Activated CD4-positive, alpha-beta T cell treated with anti-CD3 and anti-CD28 coated beads for 36 hours (primary cell): ENCODE results near the gene NT5C3B. TPM values are rescaled to one million over a fixed set of nuclear protein-coding genes. Genes with fewer than 3 reads are reported as not detected.

Experiments used
- ATAC-seq: fragments of 200-7000 bp; cut with Tn5 transposase; one replicate; pipeline ENCODE4 v1.10.0; 2021; ENCODE audit warnings: mild to moderate bottlenecking, moderate library complexity
- CTCF ChIA-PET: fragments of 350-600 bp; sonication (Branson Sonifier 250); formaldehyde crosslinking; loops from one replicate; lab custom pipeline; 2021; ENCODE audit warnings: antibody characterized with exemption; lab: Charles Lee
- POLR2A ChIA-PET: fragments of 350-600 bp; sonication (Branson Sonifier 250); formaldehyde crosslinking; loops from one replicate; lab custom pipeline; 2021; ENCODE audit warnings: antibody characterized with exemption, inconsistent platforms; lab: Charles Lee
- DNase-seq: peaks from one replicate; pipeline ENCODE4 v3.0.0-alpha.2; 2020
- H3K27ac Mint-ChIP-seq: one replicate; pipeline ENCODE4 v1.8.0; 2021; ENCODE audit warnings: mixed read lengths
- H3K27me3 Mint-ChIP-seq: one replicate; pipeline ENCODE4 v1.8.0; 2021; ENCODE audit warnings: mixed read lengths
- H3K36me3 Mint-ChIP-seq: one replicate; pipeline ENCODE4 v1.8.0; 2021; ENCODE audit warnings: low read depth, mixed read lengths
- H3K4me1 Mint-ChIP-seq: one replicate; pipeline ENCODE4 v1.8.0; 2021; ENCODE audit warnings: mixed read lengths
- H3K4me3 Mint-ChIP-seq: one replicate; pipeline ENCODE4 v1.8.0; 2021; ENCODE audit warnings: mild to moderate bottlenecking, moderate library complexity, mixed read lengths
- H3K9me3 Mint-ChIP-seq: one replicate; pipeline ENCODE4 v1.8.0; 2021; ENCODE audit warnings: low read depth, mixed read lengths
- intact Hi-C, 2 experiments: fragments of 100-400 bp; cut with DNase I in 1 of 2; cut with micrococcal nuclease in 1 of 2; formaldehyde crosslinking; loops; one replicate each; pipeline versions ENCODE4 v1.14.2 to v1.15.1; 2022 to 2024; cut with DNase I, micrococcal nuclease
- total RNA-seq, 2 experiments: library from RNA; stranded (reverse); gene quantifications; one replicate each; pipeline ENCODE4 v1.2.3, GENCODE V29; 2021

NT5C3B gene
- total RNA-seq, 2 experiments from 2014 or later, result 37.5 to 46.9 TPM

- Mint-ChIP-seq H3K27me3 (peaks cover 3% of the 10 kb centered on the region), H3K36me3 (no peaks in the 10 kb centered on the region), H3K4me3 (no peak overlapping the region), H3K27ac (no peak overlapping the region), H3K9me3 (no peaks in the 10 kb centered on the region), H3K4me1 (no peaks in the 10 kb centered on the region)
- CTCF ChIA-PET, result interaction anchor here (0.6 to 1.2 kb wide), 2 partner anchors 57 to 71 kb away, joined by 4 to 5 read pairs; no protein-coding TSS in a partner anchor
- POLR2A ChIA-PET, result no interaction called here
- intact Hi-C loops, result no loop called here
- ATAC-seq (no peak), DNase-seq (no peak)
Measured at GRCh38 chr17:41794540-41794975, 41.5 kb downstream of the NT5C3B start.

- intact Hi-C loops, result no loop called here
- ChIA-PET CTCF (interaction anchor here (0.6 to 1.2 kb wide), 2 partner anchors 56 to 70 kb away, joined by 4 to 5 read pairs; no protein-coding TSS in a partner anchor), POLR2A (no interaction called here)
- H3K27me3 Mint-ChIP-seq, result peaks cover 3% of the 10 kb centered on the region
- ATAC-seq, result no peak
- DNase-seq, result no peak
- H3K4me1 Mint-ChIP-seq, result peaks cover 2% of the 10 kb centered on the region
- no peak overlapping the region for H3K27ac Mint-ChIP-seq
- no peaks in the 10 kb centered on the region for H3K9me3 Mint-ChIP-seq
- no peaks in the 10 kb centered on the region for H3K36me3 Mint-ChIP-seq
- no peak overlapping the region for H3K4me3 Mint-ChIP-seq
Measured at GRCh38 chr17:41793784-41794539, 42.1 kb downstream of the NT5C3B start.

- Mint-ChIP-seq H3K27ac (no peak overlapping the region), H3K4me3 (no peak overlapping the region), H3K9me3 (no peaks in the 10 kb centered on the region), H3K4me1 (peaks cover 10% of the 10 kb centered on the region), H3K36me3 (no peaks in the 10 kb centered on the region), H3K27me3 (peaks cover 3% of the 10 kb centered on the region)
- ChIA-PET POLR2A (no interaction called here), CTCF (interaction anchor here (0.6 to 1.2 kb wide), 4 partner anchors 9 to 339 kb away, joined by 3 to 5 read pairs (median 4); no protein-coding TSS in a partner anchor)
- intact Hi-C loops, result no loop called here
- ATAC-seq (peak; percentile 84), DNase-seq (peak; percentile 53)
Measured at GRCh38 chr17:41792845-41793783, 42.9 kb downstream of the NT5C3B start.

GRCh38 chr17:41787021-41787418, 49.0 kb downstream of the NT5C3B start:
- Mint-ChIP-seq H3K4me1 (peaks cover 17% of the 10 kb centered on the region), H3K36me3 (no peaks in the 10 kb centered on the region), H3K27ac (no peak overlapping the region), H3K9me3 (no peaks in the 10 kb centered on the region), H3K4me3 (peak overlapping the region; percentile 44), H3K27me3 (peaks cover 22% of the 10 kb centered on the region)
- ChIA-PET CTCF (interaction anchor here (0.6 to 2.1 kb wide), 7 partner anchors 9 to 323 kb away, joined by 3 to 13 read pairs (median 5); partner anchors contain the start of gene P3H4), POLR2A (interaction anchor here (0.7 to 0.8 kb wide), 2 partner anchors 131 to 193 kb away, joined by 3 read pairs; no protein-coding TSS in a partner anchor)
- intact Hi-C loops, result loop anchor here in 1 of 2 experiments (1.0 to 2.0 kb wide), 2 partner anchors 78 to 131 kb away; partner anchors contain the start of genes ACLY and KLHL11
- ATAC-seq (no peak), DNase-seq (no peak)

DNA sequence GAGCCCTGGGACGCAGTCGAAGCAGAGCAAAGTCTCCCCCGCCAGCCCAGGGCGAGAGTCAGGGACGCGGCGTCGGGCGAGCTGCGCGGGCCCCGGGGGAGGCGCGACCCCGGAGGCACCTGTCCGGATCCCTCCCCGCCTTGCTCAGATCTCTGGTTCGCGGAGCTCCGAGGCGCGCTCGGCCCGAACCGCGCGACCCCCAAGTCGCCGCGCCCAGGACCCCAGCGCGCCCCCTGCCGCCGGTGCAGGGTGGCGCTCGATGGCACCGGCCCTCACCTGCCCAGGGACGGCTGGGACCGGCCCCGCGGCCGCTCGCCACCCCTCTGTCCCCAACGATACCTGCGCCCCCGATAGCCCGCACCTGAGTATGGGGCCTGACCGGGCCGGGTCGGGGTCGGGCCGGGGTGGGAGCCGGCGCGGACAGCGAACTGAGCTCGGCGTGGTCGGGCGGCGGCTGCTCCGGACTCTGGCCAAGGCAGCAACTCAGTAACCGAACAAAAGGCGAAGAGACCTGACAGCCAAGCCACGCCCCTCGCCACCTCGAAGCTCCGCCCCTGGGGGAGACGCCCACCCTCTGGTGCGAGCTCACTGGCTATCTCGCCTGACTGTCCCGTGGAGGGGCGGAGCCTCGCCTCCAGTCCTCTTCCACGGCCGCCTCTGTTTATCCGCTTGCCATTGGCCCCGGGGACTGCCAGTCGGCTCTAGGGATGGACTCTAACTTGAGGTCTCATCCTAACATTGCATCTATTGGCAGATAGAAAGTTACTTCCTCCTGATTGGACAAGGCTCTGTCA, 49.6 kb downstream of the NT5C3B start, which contains the start of gene JUP:
Gene JUP, minus strand, starts transcription at position 485 of the 794 bp plus-strand sequence. CDS start 14,857 bp downstream, outside the sequence.
- ATAC-seq (peak; percentile 99), DNase-seq (peak; percentile 96)
- ChIA-PET CTCF (interaction anchor here (0.6 to 2.1 kb wide), 10 partner anchors 9 to 323 kb away, joined by 3 to 13 read pairs (median 4); partner anchors contain the start of gene P3H4), POLR2A (interaction anchor here (0.6 to 1.0 kb wide), 4 partner anchors 25 to 132 kb away, joined by 3 to 5 read pairs (median 3); partner anchors contain the start of genes EIF1 and P3H4)
- H3K27ac Mint-ChIP-seq, result no peak within 1 kb of the TSS
- peaks cover 17% of the 10 kb centered on the region for H3K4me1 Mint-ChIP-seq
- H3K4me3 Mint-ChIP-seq, result peak within 1 kb of the TSS; percentile 44
- H3K27me3 Mint-ChIP-seq, result peaks cover 22% of the 10 kb centered on the region
- H3K9me3 Mint-ChIP-seq, result no peaks in the 10 kb centered on the region
- intact Hi-C loops, result loop anchor here in 1 of 2 experiments (1.0 to 2.0 kb wide), 2 partner anchors 78 to 132 kb away; partner anchors contain the start of genes ACLY and KLHL11
- H3K36me3 Mint-ChIP-seq, result no peaks in the 10 kb centered on the region

DNA sequence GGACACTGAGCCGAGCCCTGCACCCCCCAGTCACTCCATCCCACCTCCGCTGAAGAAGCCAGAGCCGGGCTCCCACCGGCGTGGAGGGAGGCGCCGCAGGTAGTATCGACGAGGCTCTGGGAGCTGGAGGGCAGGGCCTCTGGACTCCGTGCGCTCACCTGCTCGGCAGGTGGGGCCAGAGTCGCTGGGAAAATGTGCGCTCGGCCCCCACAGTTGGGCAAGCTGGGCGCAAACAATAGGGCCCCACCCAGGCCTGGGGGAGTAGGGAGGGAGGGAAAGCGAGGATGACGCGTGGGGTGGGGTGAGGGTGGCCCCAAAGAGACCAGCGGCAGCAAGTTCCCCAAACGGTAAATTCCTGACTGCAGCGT, 50.2 kb downstream of the NT5C3B start:
- H3K27ac Mint-ChIP-seq, result no peak overlapping the region
- no peaks in the 10 kb centered on the region for H3K36me3 Mint-ChIP-seq
- H3K4me1 Mint-ChIP-seq, result peaks cover 17% of the 10 kb centered on the region
- CTCF ChIA-PET, result interaction anchor here (0.7 to 2.1 kb wide), 7 partner anchors 8 to 137 kb away, joined by 3 to 13 read pairs (median 3); partner anchors contain the start of gene P3H4
- intact Hi-C loops, result loop anchor here in 1 of 2 experiments (2.0 kb wide), 1 partner anchor 79 kb away; the partner anchor contains the start of gene KLHL11
- DNase-seq (no peak), ATAC-seq (no peak)
- no peak overlapping the region for H3K4me3 Mint-ChIP-seq
- H3K9me3 Mint-ChIP-seq, result no peaks in the 10 kb centered on the region
- H3K27me3 Mint-ChIP-seq, result peaks cover 22% of the 10 kb centered on the region
- POLR2A ChIA-PET, result interaction anchor here (0.9 to 1.0 kb wide), 2 partner anchors 98 to 109 kb away, joined by 3 to 5 read pairs; partner anchors contain the start of gene EIF1

GRCh38 chr17:41785091-41785858, 50.8 kb downstream of the NT5C3B start:
- intact Hi-C loops, result no loop called here
- DNase-seq (no peak), ATAC-seq (no peak)
- Mint-ChIP-seq H3K36me3 (no peaks in the 10 kb centered on the region), H3K4me1 (peaks cover 17% of the 10 kb centered on the region), H3K27me3 (peaks cover 18% of the 10 kb centered on the region), H3K27ac (no peak overlapping the region), H3K9me3 (no peaks in the 10 kb centered on the region), H3K4me3 (no peak overlapping the region)
- POLR2A ChIA-PET, result interaction anchor here (1.0 kb wide), 1 partner anchor 110 kb away, joined by 3 read pairs; no protein-coding TSS in a partner anchor
- CTCF ChIA-PET, result interaction anchor here (0.6 to 2.1 kb wide), 5 partner anchors 15 to 137 kb away, joined by 3 to 6 read pairs (median 4); partner anchors contain the start of gene P3H4

GRCh38 chr17:41784207-41784744, 51.8 kb downstream of the NT5C3B start:
- no peak for ATAC-seq
- Mint-ChIP-seq H3K27ac (no peak overlapping the region), H3K9me3 (no peaks in the 10 kb centered on the region), H3K27me3 (peaks cover 18% of the 10 kb centered on the region), H3K36me3 (no peaks in the 10 kb centered on the region), H3K4me1 (peaks cover 17% of the 10 kb centered on the region), H3K4me3 (no peak overlapping the region)
- CTCF ChIA-PET, result interaction anchor here (0.6 kb wide), 1 partner anchor 91 kb away, joined by 4 read pairs; no protein-coding TSS in a partner anchor
- no peak for DNase-seq
- POLR2A ChIA-PET, result no interaction called here
- intact Hi-C loops, result no loop called here

GRCh38 chr17:41782142-41782541, 53.9 kb downstream of the NT5C3B start:
- ChIA-PET CTCF (interaction anchor here (0.6 kb wide), 1 partner anchor 72 kb away, joined by 5 read pairs; no protein-coding TSS in a partner anchor), POLR2A (no interaction called here)
- no peak overlapping the region for H3K4me3 Mint-ChIP-seq
- intact Hi-C loops, result no loop called here
- H3K27ac Mint-ChIP-seq, result no peak overlapping the region
- H3K4me1 Mint-ChIP-seq, result peaks cover 3% of the 10 kb centered on the region
- DNase-seq, result no peak
- H3K27me3 Mint-ChIP-seq, result peaks cover 16% of the 10 kb centered on the region
- H3K9me3 Mint-ChIP-seq, result no peaks in the 10 kb centered on the region
- H3K36me3 Mint-ChIP-seq, result no peaks in the 10 kb centered on the region
- no peak for ATAC-seq
